Measurements from ENCODE around the gene ULK4. TPM values are rescaled to one million over a fixed set of nuclear protein-coding genes. Genes with fewer than 3 reads are reported as not detected.
"Not testable (repeated sequence)": the region's sequence is repeated elsewhere in the genome, so short reads cannot be mapped to it uniquely, and the experiment has no call there.

Gene ULK4
- total and polyA plus RNA-seq, 10 donors: 2.0 to 33.3 (median 12.9) TPM

- no peak for DNase-seq
- intact Hi-C loops (cut with DNase I; ENCODE audit: low total_unique reads): no loop called here
- Histone ChIP-seq H3K27me3 (replicated peaks in 1 of 7) (no peaks in the 10 kb centered on the region), H3K4me1 (no peaks in the 10 kb centered on the region), H3K9me3 (peaks cover 0 to 3% (median 0%) of the 10 kb centered on the region in 8 donors), H3K27ac (no peak overlapping the region), H3K36me3 (no peaks in the 10 kb centered on the region), H3K4me3 (no peak overlapping the region)
- 90 to 98% (median 97%) methylated on average over 1 of the region's 1 CpG for WGBS, 5 donors
- no peak for TF ChIP-seq POLR2AphosphoS5 (IDR thresholded peaks at IDR 0.05)
- TF ChIP-seq CTCF (IDR thresholded peaks at IDR 0.05 in 8 of 11, conservative IDR thresholded peaks at IDR 0.05 in 3 of 11): no peak
- TF ChIP-seq POLR2A (IDR thresholded peaks at IDR 0.05): no peak
Observed at GRCh38 chr3:41768363-41768762, 193.5 kb downstream of the ULK4 start.

- WGBS, 5 donors: 88 to 98% (median 94%) methylated on average over 7 of the region's 7 CpGs
- DNase-seq; H3K27ac ChIP-seq; H3K4me1 ChIP-seq; H3K9me3 ChIP-seq; intact Hi-C loops (cut with DNase I; ENCODE audit: low total_unique reads); H3K4me3 ChIP-seq; H3K36me3 ChIP-seq; H3K27me3 ChIP-seq (replicated peaks in 1 of 7): not testable (repeated sequence)
Observed at GRCh38 chr3:41762867-41763266, 199.0 kb downstream of the ULK4 start.

DNA sequence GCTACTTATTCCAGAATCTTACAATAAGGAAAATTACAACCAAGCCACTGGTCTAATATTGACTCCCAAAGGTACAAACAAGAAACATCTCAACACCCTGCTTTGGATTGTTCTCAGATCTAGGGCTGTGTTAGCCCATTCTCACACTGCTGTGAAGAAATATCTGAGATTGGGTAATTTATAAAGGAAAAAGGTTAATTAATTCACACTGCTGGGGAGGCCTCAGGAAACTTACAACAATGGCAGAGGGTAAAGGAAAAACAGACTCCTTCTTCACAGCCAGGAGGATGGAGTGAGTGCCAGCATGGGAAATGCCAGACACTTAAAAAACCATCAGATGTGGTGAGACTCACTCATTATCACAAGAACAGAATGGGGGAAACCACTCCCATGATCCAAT is 208.3 kb downstream of the ULK4 start:
- no peaks in the 10 kb centered on the region for H3K9me3 ChIP-seq
- H3K27ac ChIP-seq: no peak overlapping the region
- TF ChIP-seq POLR2AphosphoS5 (IDR thresholded peaks at IDR 0.05) (no peak), POLR2A (IDR thresholded peaks at IDR 0.05) (no peak), CTCF (IDR thresholded peaks at IDR 0.05 in 8 of 11, conservative IDR thresholded peaks at IDR 0.05 in 3 of 11) (no peak)
- H3K27me3 ChIP-seq (replicated peaks in 1 of 7): no peaks in the 10 kb centered on the region
- H3K36me3 ChIP-seq: peaks cover 0 to 12% (median 0%) of the 10 kb centered on the region in 6 donors
- H3K4me3 ChIP-seq: no peak overlapping the region
- no peak for DNase-seq
- H3K4me1 ChIP-seq: no peaks in the 10 kb centered on the region
- intact Hi-C loops (cut with DNase I; ENCODE audit: low total_unique reads): no loop called here

- no peak for TF ChIP-seq CTCF (IDR thresholded peaks at IDR 0.05 in 8 of 11, conservative IDR thresholded peaks at IDR 0.05 in 3 of 11)
- no peak for DNase-seq
- intact Hi-C loops (cut with DNase I; ENCODE audit: low total_unique reads): no loop called here
Observed at GRCh38 chr3:41751597-41751996, 210.3 kb downstream of the ULK4 start.

GRCh38 chr3:41749988-41750387 is 211.9 kb downstream of the ULK4 start:
- TF ChIP-seq CTCF (IDR thresholded peaks at IDR 0.05 in 8 of 11, conservative IDR thresholded peaks at IDR 0.05 in 3 of 11): no peak
- TF ChIP-seq POLR2A (IDR thresholded peaks at IDR 0.05): no peak
- TF ChIP-seq POLR2AphosphoS5 (IDR thresholded peaks at IDR 0.05): no peak
- Histone ChIP-seq H3K27ac (no peak overlapping the region), H3K36me3 (peaks cover 0 to 12% (median 0%) of the 10 kb centered on the region in 6 donors), H3K4me3 (no peak overlapping the region), H3K9me3 (no peaks in the 10 kb centered on the region), H3K4me1 (no peaks in the 10 kb centered on the region), H3K27me3 (replicated peaks in 1 of 7) (no peaks in the 10 kb centered on the region)
- 91 to 99% (median 97%) methylated on average over 4 of the region's 4 CpGs for WGBS, 5 donors
- no peak for DNase-seq
- intact Hi-C loops (cut with DNase I; ENCODE audit: low total_unique reads): no loop called here

More at GRCh38 chr3:41751597-41751996, 210.3 kb downstream of the ULK4 start:
- Histone ChIP-seq H3K27ac (no peak overlapping the region), H3K36me3 (peaks cover 0 to 12% (median 0%) of the 10 kb centered on the region in 6 donors), H3K9me3 (no peaks in the 10 kb centered on the region), H3K27me3 (replicated peaks in 1 of 7) (no peaks in the 10 kb centered on the region), H3K4me3 (no peak overlapping the region), H3K4me1 (no peaks in the 10 kb centered on the region)

Data from spleen (tissue), 11 donors.